Stimulated activated CD4-positive, alpha-beta T cell treated with anti-CD3 and anti-CD28 coated beads, TNF-alpha, amount 100 ng/mL, for 24 hours (primary cell): ENCODE results near the gene MAN1A1.
"Not testable (repeated sequence)": the region's sequence is repeated elsewhere in the genome, so short reads cannot be mapped to it uniquely, and the experiment has no call there.

Experiments used
- DNase-seq, 3 experiments: peaks; one replicate each; pipeline ENCODE4 v3.0.0-alpha.2; 2020; ENCODE audit warnings: low read depth in 3 of 3

Gene MAN1A1

DNA sequence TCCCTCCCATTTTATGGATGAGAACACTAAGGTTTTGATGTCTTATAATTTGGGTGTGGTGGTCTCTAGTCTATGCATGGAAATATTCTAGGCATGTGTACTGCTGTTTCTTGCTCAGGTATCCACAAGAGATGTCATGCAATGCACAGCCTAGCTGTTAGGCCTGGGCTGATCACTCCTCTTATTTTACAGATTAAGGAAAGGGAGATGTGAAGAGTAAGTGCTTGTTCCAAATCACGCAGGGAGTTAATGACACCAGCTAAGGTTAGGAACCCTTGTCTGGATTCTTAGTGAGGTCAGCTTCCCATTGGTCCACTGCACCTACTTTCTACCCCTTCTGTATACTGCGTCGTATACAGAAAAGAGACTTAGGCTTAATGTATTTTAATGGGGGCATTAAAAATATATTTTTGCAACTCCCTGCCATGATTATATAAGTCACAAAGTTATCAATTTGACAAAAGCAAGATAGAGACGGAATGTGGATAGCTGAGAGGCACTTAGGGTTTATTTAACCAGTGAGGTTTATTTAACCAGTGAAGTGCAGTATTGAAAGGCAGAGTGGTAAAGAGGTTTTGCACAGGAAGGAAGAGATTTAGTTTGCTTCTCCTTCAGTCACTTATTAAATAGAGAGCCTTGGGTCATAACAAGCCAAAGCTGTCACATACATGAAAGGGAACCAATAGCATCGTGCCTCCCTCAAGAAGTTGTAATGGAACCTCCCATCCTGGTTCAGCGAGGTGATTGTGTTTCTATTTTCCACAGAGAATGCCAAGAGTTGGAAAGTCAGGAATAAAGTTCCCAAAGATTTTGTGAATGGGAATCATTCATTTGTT, 176.1 kb downstream of the MAN1A1 start:
- DNase-seq: no peak

DNA sequence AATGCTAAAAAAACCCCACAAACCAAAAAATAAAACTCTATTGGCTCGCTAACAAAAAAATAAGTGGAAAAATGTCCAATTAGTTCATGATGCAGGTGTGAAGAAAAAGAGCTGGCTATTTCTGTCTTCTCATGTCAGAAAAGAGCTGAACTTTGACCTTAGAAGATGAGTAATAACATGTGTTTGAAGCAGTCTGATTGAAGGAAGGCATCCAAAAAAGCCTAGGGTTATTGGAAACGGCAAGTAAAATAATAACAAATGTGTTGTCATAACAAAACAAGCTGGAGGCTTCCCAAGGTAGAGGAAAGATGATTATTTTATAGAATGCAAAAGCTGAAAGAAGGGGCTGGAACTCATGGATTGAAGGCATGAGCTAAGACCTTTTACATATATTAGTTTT, 176.7 kb downstream of the MAN1A1 start:
- no peak for DNase-seq

DNA sequence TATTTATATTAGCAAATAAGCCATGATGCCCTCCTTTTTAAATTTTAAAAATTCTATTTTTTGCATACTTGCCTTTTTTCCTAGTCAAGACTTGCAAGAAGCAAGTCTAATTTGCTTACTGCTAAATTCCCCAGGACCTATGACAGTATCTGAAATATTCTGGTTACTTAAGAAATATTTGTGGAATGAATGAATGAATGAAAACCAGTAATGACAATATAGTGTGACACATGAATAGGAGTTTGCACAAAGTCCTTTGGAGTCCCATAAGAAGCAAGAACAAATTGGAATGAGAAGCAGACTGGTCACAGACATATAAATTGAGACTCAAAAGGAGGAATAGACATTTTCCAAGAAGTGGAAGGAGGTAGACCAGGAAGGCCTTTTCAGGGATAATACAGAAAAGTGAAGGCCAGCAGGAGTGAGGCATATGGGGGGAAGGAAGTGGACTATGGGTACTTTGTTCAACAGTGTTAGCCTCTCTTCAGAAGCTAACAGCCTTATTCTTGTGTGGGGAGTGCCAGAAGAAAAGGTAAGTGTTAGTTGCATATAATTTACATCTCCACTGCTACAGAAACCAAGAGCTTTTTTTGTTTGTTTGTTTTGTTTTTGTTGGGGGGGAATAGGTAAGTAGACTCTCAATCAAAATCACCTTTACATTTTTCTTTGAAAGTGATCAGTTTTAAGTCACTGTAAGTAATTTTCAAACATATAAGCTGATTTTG, 177.5 kb downstream of the MAN1A1 start:
- no peak for DNase-seq

DNA sequence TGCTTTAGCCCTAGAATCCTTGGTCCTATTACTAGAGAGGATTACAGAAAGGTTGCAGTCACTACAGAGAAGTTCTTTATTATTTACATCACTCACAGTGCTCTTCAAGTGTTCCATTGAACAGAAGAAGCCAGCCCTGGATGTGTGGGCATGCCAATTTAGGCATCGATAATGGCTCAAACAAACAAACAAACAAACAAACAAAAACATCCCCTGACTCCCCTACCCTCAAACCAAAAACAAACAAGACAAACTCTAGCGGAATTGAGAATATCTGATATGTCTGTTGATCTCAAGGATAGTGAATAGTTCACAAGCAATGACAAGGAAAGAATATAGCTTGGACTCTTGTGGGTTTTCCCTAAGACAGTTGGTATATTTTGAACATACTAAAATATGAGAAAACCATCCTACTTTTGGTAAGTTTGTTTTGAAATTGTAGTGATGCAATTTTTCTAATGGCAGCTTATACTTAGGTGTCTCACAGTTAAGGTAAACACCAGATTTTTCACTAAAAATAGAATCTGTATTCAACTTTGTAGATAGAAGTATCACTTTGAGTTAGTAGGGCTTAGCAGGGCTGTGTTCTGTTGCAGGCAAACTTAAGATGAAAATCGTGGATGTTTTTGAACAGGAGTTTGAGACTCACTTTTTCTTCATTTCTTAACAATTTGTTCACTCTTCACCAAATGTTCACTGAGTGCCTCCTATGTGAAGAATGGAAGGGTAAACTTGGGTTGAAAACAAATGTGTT, 178.3 kb downstream of the MAN1A1 start:
- no peak for DNase-seq

DNA sequence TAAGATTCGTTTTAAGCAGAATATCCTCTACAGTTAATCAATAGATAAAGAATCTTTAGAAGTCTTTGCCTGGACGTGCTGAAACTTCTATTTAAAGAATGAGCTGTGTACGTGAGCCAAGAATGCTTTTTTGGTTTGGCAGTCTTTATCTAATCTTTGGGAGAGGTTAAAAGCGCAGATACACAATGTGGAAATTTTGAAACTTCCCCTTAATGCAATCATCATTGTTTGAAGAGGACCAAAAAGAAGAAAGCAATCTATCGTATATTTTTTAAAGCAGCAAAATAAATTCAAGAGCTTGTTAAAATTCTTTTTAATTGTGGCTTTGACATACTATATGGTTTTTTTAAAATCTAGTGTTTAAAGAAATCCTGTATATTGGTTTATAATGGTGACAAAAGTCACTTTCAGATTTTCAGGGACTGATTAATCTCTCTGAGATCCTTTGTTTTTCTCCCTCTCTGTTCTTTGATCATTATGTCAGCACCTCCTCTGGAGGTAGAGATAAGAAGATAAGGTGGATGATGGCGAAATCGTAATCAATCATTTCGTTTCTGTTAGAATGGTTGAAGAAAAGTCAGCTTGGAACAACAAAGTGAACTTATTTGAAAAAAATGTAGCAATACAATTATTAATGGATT, 179.0 kb downstream of the MAN1A1 start:
- DNase-seq: no peak

DNA sequence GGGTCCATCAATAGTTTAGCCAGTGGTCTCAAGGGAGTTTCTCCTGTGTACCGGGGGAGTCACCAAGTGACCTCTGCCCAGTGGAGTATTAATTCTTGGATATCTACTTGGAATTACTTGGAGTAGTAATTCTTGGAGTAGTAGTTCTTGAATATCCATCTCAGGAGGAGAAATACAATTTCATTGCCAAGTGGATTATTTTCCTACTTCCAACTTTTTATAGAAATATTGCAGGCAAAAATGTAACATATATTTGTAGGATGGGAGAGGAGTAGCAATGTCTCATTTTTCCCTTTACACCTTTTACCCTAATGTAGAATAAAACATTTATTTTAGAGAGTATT, 179.5 kb downstream of the MAN1A1 start:
- DNase-seq: no peak

DNA sequence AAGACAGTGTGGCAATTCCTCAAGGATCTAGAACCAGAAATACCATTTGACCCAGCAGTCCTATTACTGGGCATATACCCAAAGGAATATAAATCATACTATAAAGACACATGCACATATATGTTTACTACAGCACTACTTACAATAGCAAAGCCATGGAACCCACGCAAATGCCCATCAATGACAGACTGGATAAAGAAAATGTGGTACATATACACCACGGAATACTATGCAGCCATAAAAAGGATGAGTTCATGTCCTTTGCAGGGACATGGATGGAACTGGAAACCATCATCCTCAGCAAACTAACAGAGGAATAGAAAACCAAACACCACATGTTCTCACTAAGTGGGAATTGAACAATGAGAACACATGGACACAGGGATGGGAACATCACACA, 180.2 kb downstream of the MAN1A1 start:
- not testable (repeated sequence) for DNase-seq

DNA sequence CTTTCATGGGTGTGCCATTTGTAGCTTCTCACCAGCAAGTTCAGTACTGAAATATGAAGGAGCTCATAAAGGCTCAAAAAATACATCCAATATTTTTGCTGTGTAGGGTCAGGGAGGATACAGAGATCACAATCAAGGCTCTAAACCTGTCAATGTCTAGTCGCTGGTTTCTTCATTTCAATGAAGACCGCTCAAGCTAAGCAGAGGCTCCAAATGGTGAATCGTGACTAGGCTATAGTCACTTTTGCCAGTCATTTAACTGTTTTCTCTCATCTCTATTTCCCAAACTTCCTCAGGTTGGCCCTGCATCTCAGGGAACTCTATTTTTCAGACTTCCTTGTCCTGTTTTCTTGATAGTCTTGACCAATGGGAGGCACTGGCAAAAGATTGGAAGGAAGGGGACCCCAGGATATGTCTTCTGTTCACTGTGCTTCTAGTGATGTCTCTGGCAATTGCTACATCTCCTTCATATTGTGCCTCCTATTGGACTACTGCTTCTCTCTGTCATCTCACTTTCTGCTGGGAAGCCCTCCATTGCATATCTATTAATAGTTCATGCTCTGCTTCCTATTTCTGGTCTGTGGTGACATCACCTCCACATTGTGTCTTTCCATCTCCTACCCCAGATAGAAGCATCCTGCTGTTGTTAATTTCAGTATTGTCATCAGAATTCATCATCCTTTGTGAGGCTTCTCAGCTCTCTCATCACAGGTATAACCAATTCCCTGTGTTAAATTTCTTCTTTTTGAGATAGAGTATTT, 183.4 kb downstream of the MAN1A1 start:
- no peak for DNase-seq

DNA sequence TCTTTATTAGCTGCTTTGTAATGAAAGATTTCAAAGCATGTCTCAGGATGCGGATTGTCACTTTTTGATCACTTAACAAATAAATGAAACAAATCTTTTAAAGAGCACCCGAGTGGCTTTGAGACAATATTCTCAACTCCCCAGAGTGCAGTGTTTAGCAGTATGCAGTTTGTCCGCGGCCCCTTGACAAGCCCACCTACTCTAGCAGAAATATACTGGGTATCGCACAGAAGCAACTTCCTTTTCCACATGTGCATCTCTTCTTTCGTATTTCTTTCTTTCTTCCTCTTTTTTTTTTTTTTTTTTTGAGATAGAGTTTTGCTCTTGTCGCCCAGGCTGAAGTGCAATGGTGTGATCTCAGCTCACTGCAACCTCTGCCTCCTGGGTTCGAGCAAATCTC, 186.6 kb downstream of the MAN1A1 start:
- DNase-seq: no peak

DNA sequence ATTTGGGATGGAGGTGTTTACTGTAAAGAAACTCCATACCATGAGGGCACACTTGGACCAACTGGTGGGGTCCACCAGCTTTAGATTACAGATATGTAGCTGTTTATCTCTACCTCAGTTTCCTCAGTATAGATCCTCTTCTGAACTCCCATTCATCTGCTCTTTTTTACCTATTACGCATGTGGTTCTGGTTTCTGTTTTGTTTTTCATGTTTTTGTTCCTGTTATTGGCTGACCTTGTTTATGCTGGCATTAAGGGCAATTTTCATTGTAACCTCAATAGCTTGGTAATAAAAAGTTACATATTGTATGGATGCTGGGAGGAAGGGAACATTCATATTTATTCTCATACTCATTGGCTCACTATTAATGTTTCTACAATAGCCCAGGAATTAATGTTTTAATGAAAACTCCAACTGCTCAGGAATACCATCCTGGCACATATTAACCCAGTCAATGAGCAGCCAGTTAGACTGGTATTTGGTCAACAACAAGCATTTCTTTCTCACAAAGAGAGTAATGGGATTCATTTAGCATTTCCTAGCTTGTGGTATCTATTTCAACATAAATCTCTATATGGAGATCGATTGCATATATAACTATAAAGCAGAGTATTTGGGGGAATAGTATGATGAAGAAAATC, 187.3 kb downstream of the MAN1A1 start:
- no peak for DNase-seq

DNA sequence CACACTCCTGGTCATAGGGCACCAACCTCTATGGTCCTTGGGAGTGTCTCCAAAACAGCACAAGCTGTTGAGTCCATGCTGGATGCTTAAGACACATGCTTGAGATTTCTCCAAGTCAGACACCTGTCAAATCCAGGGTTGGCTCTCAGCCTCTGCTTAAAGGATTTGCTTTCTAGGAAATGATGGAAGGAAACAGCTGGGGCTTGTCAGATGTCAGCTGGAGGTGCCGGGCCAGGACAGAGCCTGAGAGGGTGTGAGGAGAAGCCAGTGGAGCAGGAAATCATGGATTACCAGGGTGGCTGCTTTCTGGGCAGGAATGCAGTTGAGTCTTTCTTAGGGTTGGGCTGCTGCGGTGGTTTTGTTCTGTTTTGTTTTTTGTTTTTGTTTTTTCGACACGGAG, 188.1 kb downstream of the MAN1A1 start:
- no peak for DNase-seq

DNA sequence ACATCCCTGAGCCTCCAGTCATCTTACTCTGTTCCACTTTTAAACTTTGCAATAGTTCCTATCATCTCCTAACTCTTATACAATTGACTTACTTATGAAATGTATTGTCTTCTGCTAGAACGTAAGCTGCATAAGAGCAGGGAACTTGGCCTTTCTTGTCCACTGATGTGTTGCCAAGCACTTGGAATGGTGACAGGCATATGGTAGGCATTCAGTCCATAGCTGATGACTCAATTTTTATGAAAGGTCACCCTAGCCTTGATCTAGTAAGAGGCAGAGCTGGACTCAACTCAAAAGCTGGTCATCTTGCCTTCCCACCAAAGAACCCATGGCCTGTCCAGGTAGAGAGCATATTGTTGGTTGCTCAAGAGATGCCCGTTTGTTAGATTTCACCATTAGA, 188.7 kb downstream of the MAN1A1 start:
- no peak for DNase-seq

DNA sequence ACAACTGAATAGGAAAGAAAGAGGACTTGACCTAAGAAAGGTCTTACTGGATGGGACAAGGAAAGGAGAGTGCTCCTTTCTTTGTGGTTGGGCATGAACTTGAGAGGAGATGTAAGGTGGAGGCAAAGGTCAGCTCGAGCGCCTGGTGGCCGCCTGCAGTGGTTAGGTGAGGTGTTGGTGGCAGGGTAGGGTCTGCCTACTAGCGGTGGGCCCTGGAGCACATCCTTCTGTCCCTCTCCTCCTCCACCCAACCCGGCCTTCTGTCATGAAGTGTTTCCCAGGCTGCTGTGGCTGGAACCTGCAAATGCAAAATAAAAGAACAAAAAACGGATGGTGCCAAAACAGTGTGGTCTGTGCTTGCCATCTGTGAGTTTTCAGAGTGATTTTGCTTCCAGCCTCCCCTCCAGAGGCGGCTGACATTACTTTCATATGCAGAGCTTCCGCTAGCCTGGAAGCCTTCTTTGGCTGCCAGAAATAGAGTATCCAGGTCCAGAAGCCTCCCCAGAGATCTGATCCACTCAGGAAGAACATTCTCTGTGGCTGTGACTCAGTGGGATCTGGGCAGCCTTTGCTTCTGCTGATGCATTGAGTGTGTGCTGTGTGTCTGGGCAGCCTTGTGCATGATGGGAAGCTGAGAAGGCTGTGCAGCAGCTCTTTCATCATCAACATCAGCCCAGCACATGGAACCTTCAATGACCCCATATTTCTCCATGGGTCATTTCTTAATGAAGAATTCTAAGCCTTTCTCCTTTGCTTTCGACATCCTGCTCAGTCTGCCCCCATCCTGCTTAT, 191.3 kb downstream of the MAN1A1 start:
- DNase-seq: no peak

DNA sequence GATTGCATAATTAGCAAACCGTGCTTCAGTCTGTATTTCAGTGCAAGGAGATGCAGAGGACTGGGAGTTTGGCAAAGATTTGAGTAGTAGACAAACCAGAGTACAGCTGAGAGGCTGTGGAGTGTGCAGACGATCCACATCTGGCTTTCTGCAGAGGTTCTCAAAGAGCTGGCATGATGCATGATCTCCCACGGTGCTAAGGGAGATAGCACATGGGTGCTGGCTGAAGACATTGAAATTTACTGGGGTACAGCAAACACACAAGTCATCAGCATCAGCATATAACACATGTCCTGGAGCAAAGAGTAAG, 192.1 kb downstream of the MAN1A1 start:
- DNase-seq: no peak

DNA sequence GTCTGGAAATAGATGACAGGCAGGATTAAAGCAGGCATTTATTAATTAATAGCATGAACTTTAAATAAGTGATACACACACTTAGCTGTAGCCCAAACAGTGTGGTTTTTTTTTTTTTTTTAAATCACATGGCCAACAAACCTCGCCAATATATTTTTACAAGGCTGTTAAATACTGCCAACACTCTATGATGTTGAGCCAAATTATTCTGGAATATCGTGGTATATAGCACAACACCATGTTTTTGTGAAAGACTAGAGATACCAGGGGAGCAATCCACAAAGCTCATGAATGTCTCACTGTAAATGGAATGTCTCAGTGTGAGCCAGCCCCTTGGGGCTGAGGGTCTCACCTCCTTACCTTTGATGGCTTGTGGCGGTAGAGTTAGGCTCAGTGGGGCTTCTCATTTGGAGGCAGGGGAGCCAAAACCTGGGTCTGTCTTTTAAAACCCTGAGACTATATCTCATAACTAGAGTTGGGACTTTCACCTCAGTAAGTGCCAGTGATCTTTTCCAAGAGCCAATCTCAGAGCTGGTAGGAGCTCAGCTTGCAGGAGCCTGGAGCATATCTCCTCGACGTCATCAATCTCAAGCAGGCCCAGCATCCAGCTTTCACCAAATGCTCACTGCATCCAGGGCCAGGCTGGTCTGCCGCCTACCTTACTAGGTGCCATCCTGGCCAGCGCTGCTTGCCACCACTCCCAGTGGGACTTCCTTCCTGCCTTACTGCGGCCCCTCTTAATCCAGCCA, 192.6 kb downstream of the MAN1A1 start:
- DNase-seq: no peak

DNA sequence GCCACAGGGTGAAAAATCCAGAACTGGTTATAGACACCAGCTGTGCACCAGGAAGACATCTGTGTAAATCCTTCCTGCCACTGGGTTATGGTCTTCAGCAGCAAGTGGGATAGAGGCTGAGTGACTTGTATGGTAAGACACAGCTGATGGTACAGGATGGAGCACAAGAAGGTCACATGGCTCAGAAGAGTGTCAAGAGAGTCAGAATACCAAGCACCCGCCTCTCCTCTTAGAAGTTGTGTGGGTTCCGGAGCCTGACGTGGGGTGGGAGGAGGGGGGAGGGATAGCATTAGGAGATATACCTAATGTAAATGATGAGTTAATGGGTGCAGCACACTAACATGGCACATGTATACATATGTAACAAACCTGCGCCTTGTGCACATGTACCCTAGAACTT, 193.5 kb downstream of the MAN1A1 start:
- not testable (repeated sequence) for DNase-seq

DNA sequence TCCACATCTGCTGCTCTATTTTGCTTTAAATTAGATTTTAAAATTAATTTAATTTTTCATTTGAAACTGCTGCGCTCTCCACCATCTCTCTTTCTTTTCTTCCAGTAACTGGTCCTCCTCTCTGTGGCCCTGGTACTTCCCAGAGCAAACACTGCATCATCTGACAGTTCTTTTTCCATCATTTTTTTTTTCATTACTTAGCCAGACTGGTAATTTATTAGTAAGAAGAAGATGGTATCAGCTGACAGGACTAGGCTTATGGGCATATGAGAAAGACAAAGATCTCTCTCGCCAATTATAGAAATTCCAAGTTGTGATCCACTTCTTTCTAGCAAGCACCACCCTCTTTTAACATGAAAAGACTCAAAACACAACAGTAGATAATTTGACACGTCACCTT, 197.4 kb downstream of the MAN1A1 start:
- DNase-seq: no peak

DNA sequence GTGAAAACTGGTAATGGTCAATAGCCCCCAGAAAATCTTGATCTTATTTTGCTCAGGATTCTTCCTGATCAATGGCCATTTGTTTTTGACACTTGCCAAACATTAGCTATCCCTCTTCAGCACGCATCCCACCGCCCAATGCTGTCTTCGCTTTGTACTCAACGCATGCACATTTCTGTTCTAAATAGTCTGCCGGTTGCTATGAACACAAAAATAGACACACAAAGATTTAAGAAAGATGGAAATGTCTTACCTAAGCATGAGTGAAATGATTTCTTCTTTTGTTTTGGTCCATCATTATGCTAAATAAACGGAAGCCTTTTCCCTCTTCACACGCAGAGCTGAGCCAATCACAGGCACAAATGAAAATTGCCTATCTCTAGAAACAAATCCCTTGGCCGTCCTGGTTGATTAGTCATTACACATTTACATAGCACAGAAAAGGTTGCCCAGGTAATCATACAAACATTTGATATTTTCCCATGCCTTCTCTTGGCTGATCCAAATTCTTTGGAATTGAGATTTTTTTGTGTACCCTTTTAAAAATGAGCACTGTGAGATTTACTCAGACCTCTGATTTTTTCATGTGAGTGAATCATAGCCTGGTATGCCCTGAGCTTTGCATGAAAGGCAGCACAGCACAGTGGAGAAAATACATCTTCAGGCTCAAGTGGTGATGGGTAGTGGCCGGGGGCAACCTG, 200.6 kb downstream of the MAN1A1 start:
- DNase-seq: no peak
